Thyroid gland (tissue), 4 donors: Measurements from ENCODE around the gene GDPD4. TPM values are rescaled to one million over a fixed set of nuclear protein-coding genes. Genes with fewer than 3 reads are reported as not detected.

Source experiments
- DNase-seq, 2 donors: peaks; one replicate each; pipeline ENCODE4 v3.0.0-alpha.2; 2019
- H3K27ac ChIP-seq, 3 donors: fragments of 200-600 bp; sonication (generic); 1 replicate in 2 of 3; 2 replicates in 1 of 3; pipeline ENCODE4 v1.5.1; 2016 to 2019; ENCODE audit warnings: mild to moderate bottlenecking in 1 of 3, moderate library complexity in 1 of 3
- H3K27me3 ChIP-seq: fragments of 200-600 bp; sonication (generic); one replicate; pipeline ENCODE4 v1.5.1; 2019
- H3K36me3 ChIP-seq, 2 donors: fragments of 200-600 bp; sonication (generic); one replicate each; pipeline ENCODE4 v1.5.1; 2016 to 2019
- H3K4me1 ChIP-seq, 2 donors: fragments of 200-600 bp; sonication (generic); one replicate each; pipeline ENCODE4 v1.5.1; 2017 to 2019
- H3K4me3 ChIP-seq, 3 donors: fragments of 200-600 bp; sonication (generic); replicated peaks in 1 of 3; 1 replicate in 2 of 3; 2 replicates in 1 of 3; pipeline ENCODE4 v1.5.1; 2016; ENCODE audit warnings: mild to moderate bottlenecking in 1 of 3
- H3K9me3 ChIP-seq: fragments of 200-600 bp; sonication (generic); one replicate; pipeline ENCODE4 v1.5.1; 2017
- POLR2A ChIP-seq, 2 donors: fragments of 450-650 bp; IDR thresholded peaks; one replicate each; pipeline ENCODE4 v1.6.1; 2017; ENCODE audit warnings: antibody characterized with exemption in 2 of 2, mild to moderate bottlenecking in 2 of 2, moderate library complexity in 1 of 2
- WGBS, 2 donors: methylation state at CpG; one replicate each; pipeline ENCODE4 v1.1.5; 2017; 5-methylcytosine and 5-hydroxymethylcytosine counted together
- intact Hi-C: fragments of 100-400 bp; cut with DNase I; formaldehyde crosslinking; loops from one replicate; pipeline ENCODE4 v1.15.1; 2023
- total RNA-seq, 4 donors: library from RNA; depleted of rRNA; stranded (reverse); fragments of >200 nt; gene quantifications; one replicate each; pipeline ENCODE4 v1.2.3, GENCODE V29; 2016
- TF ChIP-seq, protein P1 (sequence below), 6 experiments: fragments of 200-600 bp in 3 of 6; fragments of 450-650 bp in 3 of 6; sonication (generic) in 3 of 6; IDR thresholded peaks; one replicate each; pipeline ENCODE4 v1.5.1; 2016 to 2019; ENCODE audit warnings: antibody characterized with exemption in 6 of 6, mild to moderate bottlenecking in 2 of 6, inconsistent platforms in 1 of 6, moderate library complexity in 1 of 6

The GDPD4 gene
- total RNA-seq, 4 donors from 2014 or later = 3.6 TPM; not detected in 3

DNA sequence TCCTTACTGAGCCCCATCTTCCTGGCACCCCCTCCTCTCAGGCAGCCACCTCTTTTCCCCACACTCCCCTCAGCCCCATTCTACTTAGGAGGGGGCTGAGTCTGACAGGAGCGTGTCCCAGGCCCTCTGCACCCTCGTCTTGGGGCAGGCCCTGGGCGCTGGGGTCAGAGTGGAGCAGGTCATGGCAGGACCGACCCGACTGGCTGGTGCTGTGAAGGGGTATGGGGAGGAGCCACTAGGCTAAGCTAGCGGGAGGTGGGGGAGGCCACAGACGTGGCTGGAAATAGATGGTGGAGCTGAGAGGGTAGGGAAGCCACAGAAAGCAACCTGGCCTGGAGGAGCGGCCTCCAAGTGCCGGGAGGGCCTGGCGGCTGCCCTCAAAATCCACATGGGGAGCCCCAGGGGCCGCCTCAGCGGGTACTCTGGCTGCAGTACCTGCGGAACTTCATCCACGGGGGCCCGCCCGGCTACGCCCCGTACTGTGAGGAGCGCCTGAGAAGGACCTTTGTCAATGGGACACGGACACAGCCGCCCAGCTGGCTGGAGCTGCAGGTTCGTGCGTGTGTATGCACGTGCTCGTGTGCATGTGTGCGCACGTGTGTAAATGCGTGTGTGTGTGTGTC lies 111.8 kb downstream of the GDPD4 start:
- Histone ChIP-seq H3K27me3 (no peaks in the 10 kb centered on the region), H3K9me3 (no peaks in the 10 kb centered on the region), H3K4me1 (peaks cover 0 to 5% of the 10 kb centered on the region in 2 donors), H3K27ac (no peak overlapping the region), H3K36me3 (no peaks in the 10 kb centered on the region), H3K4me3 (no peak overlapping the region)
- TF ChIP-seq POLR2A (IDR thresholded peaks at IDR 0.05) = no peak
- TF ChIP-seq, protein P1, sequence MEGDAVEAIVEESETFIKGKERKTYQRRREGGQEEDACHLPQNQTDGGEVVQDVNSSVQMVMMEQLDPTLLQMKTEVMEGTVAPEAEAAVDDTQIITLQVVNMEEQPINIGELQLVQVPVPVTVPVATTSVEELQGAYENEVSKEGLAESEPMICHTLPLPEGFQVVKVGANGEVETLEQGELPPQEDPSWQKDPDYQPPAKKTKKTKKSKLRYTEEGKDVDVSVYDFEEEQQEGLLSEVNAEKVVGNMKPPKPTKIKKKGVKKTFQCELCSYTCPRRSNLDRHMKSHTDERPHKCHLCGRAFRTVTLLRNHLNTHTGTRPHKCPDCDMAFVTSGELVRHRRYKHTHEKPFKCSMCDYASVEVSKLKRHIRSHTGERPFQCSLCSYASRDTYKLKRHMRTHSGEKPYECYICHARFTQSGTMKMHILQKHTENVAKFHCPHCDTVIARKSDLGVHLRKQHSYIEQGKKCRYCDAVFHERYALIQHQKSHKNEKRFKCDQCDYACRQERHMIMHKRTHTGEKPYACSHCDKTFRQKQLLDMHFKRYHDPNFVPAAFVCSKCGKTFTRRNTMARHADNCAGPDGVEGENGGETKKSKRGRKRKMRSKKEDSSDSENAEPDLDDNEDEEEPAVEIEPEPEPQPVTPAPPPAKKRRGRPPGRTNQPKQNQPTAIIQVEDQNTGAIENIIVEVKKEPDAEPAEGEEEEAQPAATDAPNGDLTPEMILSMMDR (IDR thresholded peaks at IDR 0.05) = no peak
- DNase-seq = no peak
- intact Hi-C loops = loop anchor here (5.0 to 10.0 kb wide), 2 partner anchors 62 to 145 kb away; partner anchors contain the start of gene MYO7A
- 88 to 89% methylated on average over 19 to 24 of the region's 28 CpGs for WGBS, 2 donors

DNA sequence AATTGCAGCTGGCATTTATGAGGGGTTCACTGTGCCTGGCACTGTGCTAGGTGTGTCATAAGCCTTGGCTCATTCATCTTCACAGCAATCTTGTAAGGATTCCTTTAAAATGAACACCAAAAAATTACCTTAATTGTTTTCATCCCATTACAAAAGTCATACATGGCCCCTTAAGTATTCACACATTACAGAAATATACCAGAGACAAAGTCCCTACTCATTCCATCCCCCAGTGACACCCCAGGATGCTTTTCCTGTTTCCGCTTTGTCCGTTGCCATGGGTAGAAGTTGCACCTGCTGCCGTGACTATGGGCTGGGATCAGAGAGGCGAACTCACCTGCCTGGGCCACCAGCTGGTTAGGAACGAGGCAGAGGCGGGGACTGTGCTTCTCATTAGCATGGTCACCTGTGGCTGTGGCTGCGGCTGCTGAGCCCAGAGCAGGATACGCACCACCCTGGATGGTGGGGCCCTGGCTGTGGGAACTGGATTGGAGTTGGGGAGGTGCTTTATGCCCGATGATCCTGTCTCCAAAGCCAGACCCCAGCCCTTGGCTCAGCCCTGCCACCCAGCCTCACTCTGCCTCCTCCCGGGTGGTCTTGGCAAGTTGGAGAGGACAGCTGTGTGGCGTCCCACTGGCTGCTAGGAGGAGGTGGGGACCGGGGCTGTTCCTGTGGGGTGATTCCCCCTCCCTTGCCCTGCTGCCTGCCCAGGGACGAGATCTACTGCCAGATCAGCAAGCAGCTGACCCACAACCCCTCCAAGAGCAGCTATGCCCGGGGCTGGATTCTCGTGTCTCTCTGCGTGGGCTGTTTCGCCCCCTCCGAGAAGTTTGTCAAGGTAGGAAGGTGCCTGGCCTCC lies 112.6 kb downstream of the GDPD4 start:
- 87 to 98% methylated on average over 4 to 8 of the region's 18 CpGs for WGBS, 2 donors
- intact Hi-C loops = loop anchor here (5.0 kb wide), 1 partner anchor 62 kb away; the partner anchor contains the start of gene MYO7A
- TF ChIP-seq, protein P1 (IDR thresholded peaks at IDR 0.05) = no peak
- no peak for TF ChIP-seq POLR2A (IDR thresholded peaks at IDR 0.05)
- Histone ChIP-seq H3K27me3 (no peaks in the 10 kb centered on the region), H3K4me3 (no peak overlapping the region), H3K36me3 (no peaks in the 10 kb centered on the region), H3K9me3 (no peaks in the 10 kb centered on the region), H3K4me1 (peaks cover 0 to 5% of the 10 kb centered on the region in 2 donors), H3K27ac (no peak overlapping the region)
- no peak for DNase-seq

DNA sequence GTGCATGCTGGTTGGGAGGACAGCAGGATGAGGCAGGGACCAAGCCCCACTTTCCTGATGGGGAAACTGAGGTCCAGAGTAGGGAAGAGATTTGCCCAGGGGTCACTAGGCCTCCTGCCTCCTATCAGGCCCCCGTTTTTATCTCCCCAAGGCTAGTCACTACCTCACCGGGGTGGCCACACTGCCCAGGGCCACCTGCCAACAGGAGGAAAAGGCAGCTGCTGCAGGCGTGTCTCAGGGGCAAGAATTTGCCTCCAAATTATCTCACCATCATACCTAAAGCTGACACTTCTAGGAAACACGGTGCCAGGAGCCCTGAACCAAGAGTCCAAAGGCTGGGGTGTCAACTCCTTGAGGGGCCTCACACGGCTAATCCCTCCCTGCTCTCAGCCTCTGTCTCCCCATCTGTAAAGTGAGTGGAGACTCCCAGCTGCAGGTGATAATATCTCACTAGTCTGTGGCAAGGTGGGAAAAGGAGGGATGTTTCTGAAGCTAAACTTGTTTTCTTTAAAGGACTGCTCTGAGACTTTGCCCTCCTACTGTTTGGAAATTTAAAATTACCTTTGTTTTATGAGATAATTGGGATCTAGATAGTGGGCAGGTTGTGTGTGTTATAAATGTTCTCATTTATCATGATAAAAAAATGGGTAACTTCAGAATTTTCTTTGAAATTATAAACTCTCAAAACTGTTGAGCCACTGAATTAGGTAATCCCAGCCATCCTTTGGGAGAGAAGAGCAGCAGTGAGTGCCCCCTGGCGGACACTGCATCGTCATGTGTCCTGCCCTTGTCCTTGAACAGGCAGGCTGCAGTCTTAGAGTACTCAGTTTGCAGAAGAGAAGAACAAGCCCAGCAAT lies 113.5 kb downstream of the GDPD4 start:
- no peak overlapping the region for H3K4me3 ChIP-seq
- H3K36me3 ChIP-seq = no peaks in the 10 kb centered on the region
- 57 to 62% methylated on average over 6 to 7 of the region's 7 CpGs for WGBS, 2 donors
- H3K27me3 ChIP-seq = no peaks in the 10 kb centered on the region
- intact Hi-C loops = loop anchor here (5.0 kb wide), 1 partner anchor 61 kb away; the partner anchor contains the start of gene MYO7A
- TF ChIP-seq, protein P1 (IDR thresholded peaks at IDR 0.05) = peak; percentile 66 to 83 (median 79)
- TF ChIP-seq POLR2A (IDR thresholded peaks at IDR 0.05) = no peak
- peaks cover 0 to 5% of the 10 kb centered on the region in 2 donors for H3K4me1 ChIP-seq
- H3K27ac ChIP-seq = no peak overlapping the region
- peak; percentile 80 to 87 for DNase-seq
- H3K9me3 ChIP-seq = no peaks in the 10 kb centered on the region

DNA sequence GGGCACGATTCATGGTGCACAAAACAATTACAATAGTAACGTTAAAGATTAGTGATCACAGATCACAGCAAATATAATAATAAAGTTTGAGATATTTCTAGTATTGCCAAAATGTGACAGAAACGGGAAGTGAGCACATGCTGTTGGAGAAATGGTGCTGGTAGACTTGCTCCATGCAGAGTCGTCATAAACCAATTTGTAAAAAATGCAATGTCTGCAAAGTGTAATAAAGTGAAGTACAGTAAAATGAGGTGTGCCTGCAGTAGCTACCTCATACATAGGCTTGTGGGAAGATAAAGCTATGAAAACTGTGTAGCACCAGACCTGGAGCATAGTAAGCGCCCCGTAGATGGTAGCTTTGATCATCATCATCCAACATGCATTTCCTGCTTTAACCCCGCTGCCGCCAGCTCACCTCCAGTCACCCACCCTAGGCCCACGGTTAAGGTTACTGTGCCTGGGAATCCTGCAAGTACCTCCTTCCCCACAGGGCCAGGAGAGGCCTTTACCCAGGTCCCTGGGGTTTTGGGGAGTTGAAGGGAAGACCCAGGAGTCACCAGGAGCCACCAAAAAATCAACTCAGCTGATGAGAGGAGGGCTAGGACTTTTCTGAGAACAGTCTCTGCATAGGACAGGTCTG lies 114.3 kb downstream of the GDPD4 start:
- H3K27ac ChIP-seq = no peak overlapping the region
- intact Hi-C loops = loop anchor here (5.0 kb wide), 1 partner anchor 60 kb away; the partner anchor contains the start of gene MYO7A
- no peak for DNase-seq
- H3K4me1 ChIP-seq = peaks cover 0 to 1% of the 10 kb centered on the region in 2 donors
- 91 to 95% methylated on average over 6 to 9 of the region's 9 CpGs for WGBS, 2 donors
- no peaks in the 10 kb centered on the region for H3K27me3 ChIP-seq
- no peaks in the 10 kb centered on the region for H3K36me3 ChIP-seq
- no peak overlapping the region for H3K4me3 ChIP-seq
- TF ChIP-seq, protein P1 (IDR thresholded peaks at IDR 0.05) = no peak
- no peak for TF ChIP-seq POLR2A (IDR thresholded peaks at IDR 0.05)
- H3K9me3 ChIP-seq = no peaks in the 10 kb centered on the region
